Measurements from ENCODE around the gene IL3RA.
"Not testable (repeated sequence)": the region's sequence is repeated elsewhere in the genome, so short reads cannot be mapped to it uniquely, and the experiment has no call there.

Gene IL3RA

DNA sequence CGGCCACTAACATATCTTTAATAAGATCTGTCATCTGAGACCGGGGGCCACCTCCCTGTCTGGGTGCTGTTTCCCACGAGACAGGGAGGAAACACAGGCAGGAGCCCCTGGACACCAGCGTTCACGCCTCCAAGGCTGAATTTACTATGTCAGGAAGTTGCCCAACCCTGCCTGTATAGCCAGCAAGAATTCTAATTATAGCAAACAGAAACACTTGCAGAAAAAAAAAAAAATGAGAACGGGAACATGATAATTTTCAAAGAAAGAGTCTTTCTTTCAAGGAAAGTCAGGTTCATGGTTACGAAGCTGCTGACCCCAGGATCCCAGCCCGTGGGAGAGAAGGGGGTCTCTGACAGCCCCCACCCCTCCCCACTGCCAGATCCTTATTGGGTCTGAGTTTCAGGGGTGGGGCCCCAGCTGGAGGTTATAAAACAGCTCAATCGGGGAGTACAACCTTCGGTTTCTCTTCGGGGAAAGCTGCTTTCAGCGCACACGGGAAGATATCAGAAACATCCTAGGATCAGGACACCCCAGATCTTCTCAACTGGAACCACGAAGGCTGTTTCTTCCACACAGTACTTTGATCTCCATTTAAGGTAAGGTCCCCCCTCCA is at the start of gene IL3RA:
TSS of gene IL3RA (plus strand) at position 455 of the 613 bp plus-strand sequence. CDS start 4,981 bp downstream, outside the sequence.
- DNase-seq = peak; percentile 84

DNA sequence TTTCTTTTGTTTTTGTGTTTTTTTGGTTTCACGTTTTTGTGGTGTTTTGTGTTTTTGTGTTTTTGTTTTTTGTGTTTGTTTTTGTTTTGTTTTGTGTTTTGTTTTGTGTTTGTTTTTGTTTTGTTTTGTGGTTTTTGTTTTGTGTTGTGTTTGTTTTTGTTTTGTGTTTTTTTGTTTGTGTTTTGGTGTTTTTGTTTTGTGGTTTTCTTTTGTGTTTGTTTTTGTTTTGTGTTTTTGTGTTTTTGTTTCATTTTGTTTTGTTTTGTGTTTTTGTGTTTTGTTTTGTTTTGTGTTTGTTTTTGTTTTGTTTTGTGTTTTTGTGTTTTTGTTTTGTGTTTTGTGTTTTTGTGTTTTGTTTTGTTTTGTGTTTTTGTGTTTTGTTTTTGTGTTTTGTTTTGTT is 47.0 kb upstream of the IL3RA start:
- no peak for DNase-seq

DNA sequence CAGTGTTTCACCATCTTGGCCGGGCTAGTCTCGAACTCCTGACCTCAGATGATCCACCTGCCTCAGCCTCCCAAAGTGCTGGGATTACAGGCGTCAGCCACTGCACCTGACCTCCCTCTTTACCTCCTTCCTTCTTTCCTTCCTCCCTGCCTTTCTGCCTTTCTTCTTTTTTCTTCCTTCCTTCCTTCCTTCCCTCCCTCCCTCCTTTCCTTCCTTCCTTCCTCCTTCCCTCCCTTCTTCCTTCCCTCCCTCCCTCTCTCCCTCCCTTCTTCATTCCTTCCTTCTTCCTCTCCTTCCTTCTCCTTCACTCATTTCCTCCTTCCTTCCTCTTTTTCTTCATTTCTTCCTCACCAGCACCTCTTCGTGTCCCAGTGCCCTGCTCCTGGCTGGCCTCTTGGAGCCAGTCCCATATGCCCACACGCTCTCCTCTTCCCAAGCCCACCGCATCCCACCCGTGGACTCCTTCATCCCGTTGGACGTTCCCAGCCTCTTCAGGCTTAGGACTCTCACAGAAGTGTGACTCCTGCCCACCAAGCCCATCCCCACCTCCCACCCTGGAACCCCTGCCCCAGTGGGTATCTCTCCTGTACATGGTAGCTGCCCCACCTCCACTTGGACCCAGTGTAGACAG is 45.4 kb upstream of the IL3RA start:
- DNase-seq = no peak

DNA sequence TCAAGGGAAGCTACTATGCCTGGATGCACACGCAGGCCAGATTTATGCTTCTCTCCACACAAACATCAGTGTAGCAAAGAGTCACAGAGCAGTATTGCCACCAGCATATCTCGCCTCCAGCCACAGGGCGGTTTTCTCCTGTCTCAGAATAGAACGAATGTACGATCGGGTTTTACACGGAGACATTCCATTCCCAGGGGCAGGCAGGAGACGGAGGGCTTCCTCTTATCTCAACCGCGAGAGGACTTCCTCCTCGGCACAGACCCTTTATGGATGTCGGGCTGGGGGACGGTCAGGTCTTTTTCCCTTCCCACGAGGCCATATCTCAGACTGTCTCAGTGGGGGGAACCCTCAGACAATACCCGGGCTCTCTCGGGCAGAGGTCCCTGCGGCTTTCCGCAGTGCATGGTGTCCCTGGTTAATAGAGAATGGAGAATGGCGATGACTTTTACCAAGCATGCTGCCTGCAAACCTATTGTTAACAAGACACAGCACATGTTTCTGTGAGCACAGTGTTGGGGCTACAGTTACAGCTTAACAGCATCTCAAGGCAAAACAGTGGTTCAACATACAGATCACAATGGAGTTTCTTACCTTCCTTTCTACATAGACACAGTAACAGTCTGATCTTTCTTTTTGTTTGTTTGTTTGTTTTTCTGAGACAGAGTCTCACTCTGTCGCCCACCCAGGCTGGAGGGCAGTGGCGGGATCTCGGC is 43.9 kb upstream of the IL3RA start:
- no peak for DNase-seq

DNA sequence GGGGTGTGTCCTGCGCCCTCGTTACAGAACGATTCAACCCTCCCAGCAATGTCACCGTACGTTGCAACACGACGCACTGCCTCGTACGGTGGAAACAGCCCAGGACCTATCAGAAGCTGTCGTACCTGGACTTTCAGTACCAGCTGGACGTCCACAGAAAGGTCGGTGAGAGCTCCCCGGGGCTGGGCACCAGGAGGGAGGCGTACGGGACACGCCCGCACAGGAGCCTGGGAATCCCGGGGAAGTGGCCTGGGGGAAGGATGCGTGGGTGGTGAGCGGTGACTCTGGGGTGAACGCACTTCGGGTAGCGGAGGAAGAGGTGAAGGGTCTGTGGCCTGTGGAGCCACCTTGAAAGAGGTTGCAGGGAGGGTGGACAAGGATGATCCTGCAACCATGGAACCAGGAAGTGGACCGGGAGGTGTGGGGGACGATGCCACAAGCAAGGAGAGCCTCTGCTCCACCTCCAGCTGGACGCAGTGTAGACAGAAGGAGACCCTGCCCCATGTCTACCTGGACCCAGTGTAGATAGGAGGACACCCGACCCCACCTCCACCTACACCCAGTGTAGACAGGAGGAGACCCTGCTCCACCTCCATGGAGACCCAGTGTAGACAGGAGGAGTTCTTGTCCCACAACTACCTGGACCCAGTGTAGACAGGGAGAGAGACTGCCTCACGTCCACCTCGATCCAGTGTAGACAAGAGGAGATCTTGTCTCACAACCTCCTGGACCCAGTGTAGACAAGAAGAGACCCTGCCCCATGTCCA is 42.1 kb upstream of the IL3RA start:
- DNase-seq = no peak

DNA sequence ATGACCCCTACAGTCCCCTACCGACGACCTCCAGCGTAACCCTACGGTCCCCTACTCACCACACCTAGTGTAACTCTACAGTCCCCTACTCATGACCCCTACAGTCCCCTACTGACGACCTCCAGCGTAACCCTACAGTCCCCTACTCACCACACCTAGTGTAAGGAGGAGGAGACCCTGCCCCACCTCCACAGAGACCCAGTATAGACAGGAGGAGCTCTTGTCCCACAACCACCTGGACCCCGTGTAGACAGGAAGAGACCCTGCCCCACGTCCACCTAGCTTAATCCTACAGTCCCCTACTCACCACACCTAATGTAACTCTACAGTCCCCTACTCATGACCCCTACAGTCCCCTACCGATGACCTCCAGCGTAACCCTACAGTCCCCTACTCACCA is 41.0 kb upstream of the IL3RA start:
- no peak for DNase-seq

DNA sequence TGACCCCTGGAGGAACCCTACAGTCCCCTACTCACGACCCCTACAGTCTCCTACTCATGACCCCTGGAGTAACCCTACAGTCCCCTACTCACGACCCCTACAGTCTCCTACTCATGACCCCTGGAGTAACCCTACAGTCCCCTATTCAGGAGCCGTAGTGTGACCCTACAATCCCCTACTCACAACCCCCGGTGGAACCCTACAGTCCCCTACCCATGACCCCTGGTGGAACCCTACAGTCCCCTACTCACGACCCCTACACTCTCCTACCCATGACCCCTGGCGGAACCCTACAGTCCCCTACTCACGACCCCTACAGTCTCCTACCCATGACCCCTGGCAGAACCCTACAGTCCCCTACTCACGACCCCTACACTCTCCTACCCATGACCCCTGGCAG is 39.0 kb upstream of the IL3RA start:
- DNase-seq = not testable (repeated sequence)

DNA sequence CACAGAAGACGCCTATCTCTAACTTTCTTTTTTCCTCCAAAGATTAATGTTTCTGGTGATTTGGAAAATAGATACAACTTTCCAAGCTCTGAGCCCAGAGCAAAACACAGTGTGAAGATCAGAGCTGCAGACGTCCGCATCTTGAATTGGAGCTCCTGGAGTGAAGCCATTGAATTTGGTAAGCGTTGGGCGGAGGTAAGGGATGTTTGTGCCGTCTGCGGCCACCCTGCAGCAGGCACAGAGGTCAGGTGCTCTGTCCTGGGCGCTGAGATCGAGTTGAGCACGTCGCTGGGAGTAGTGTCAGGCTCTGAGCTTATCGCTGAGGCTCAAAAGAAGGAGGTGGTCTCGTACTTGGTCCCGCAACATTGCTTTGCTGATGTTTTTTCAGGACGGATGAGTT is 36.1 kb upstream of the IL3RA start:
- DNase-seq = no peak

DNA sequence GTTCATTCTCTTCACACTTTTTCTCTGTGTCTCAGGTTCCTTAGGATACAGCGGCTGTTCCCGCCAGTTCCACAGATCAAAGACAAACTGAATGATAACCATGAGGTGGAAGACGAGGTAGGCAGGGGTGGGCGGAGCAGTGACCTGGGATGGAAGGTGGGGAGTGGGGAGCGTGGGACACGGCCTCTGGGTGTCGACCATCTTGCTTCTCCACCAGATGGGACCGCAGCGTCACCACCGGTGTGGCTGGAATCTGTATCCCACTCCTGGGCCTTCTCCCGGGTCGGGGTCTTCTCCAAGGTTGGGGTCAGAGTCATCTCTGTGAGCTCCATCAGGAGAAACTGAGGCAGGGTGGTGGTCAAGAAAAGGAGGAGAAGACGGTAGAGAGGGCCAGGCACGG is 31.2 kb upstream of the IL3RA start:
- no peak for DNase-seq

DNA sequence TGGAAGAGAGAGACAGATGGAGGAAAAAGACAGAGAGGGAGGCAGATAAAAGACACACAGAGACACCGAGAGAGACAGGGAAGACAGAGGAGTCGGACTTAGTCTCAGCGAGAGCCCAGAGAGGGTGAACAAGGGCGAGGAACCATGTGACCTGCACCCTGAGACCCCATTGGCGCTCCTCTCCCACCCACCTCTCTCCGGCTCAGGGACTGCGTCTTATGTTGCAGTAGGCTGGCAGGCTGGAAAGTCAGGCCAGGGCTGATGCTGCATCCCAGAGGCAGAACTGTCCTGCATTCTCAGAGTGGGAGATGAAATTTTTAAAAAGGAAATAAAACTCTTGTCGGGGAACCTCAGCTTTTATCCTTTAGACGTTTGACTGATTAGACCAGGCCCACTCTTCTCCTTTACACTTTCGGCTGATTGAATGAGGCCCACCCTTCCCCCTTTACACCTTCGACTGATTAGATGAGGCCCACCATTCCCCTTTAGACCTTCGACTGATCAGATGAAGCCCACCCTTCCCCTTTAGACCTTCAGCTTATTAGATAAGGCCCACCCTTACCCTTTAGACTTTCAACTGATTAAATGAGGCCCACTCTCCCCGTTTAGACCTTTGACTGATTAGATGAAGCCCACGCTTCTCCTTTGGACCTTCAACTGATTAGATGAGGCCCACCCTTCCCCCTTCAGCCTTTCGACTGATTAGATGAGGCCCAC is 29.5 kb upstream of the IL3RA start:
- DNase-seq = no peak

DNA sequence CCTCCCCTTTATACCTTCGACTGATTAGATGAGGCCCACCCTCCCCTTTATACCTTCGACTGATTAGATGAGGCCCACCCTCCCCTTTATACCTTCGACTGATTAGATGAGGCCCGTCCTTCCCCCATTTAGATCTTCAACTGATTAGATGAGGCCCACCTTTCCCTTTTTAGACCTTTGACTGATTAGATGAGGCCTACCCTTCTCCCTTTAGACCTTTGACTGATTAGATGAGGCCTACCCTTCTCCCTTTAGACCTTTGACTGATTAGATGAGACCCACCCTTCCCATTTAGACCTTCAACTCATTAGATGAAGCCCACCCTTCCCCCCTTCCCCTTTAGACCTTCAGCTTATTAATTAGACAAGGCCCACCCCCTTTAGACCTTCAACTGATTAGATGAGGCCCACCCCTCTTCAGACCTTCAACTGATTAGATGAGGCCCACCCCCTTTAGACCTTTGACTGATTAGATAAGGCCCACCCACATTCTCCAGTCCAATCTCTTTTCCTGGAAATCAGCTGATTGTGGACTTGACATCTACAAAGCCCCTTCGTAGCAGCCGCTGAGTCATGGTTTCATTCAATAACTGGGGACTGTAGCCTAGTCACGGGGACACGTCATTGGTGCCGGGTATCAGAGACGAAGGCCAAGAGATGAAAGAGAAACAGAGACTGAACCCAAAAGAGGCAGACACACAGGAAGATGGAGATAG is 28.8 kb upstream of the IL3RA start:
- no peak for DNase-seq

DNA sequence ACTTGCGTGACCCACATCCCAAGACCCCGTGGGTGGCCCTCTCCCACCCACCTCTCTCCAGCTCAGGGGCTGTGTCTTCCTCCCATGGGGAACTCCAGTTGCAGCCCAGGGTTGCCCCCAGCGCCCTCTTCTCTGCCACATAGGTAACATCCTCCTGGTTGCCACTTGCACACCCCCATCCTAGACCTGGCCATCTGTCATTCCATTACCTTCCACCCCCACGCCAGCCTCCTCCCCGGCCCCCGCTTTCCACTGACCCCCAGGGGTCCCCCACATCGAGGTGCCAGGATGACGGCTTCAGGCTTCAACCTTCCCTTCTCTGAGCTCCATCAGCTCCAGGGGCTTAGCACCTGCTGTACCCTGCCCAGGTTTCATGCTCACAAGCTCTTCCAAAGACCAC is 28.1 kb upstream of the IL3RA start:
- DNase-seq = no peak

DNA sequence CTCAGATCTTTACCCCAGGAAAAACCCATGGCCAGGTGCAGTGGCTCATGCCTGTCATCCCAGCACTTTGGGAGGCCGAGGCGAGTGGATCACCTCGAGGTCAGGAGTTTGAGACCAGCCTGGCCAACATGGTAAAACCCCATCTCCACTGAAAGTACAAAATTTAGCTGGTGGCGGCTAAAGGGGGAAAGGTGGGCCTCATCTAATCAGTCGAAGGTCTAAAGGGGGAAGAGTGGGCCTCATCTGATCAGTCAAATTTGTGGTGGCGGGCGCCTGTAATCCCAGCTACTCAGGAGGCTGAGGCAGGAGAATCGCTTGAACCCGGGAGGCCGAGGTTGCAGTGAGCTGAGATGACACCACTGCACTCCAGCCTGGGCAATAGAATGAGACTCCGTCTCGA is 27.7 kb upstream of the IL3RA start:
- DNase-seq = not testable (repeated sequence)

DNA sequence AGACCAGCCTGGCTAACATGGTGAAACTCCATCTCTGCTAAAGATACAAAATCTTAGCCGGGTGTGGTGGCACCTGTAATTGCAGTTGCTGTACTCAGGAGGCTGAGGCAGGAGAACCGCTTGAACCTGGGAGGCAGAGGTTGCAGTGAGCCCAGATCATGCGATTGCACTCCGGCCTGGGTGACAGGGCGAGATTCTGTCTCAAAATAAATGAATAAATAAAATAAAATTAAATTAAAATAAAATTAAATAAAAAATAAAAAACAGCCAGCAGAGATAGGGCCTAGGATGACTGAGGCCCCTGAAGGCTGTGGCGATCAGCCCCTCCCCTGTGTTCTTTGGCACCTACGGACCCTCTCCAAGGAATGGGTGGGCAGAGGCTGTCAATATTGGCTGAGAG is 22.8 kb upstream of the IL3RA start:
- no peak for DNase-seq

DNA sequence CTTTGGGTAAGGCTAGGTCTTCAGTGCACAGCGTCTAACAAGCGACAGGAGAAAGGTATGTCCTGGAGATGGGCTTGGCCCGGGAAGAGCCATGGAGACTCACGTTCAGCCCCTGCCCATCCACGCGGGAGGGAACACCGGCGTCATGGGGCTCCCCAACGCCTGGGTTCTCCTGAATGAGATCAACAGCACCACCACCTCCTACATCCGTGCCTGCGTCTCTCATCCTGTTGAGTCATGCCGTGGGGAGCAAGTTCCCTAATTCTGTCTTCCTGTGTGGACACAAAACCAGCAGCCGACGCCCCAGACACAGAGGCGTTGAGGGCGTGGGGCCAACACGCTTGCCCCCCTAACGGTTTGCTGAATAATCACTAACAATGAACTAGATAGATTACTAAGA is 20.1 kb upstream of the IL3RA start:
- DNase-seq = peak; percentile 88

DNA sequence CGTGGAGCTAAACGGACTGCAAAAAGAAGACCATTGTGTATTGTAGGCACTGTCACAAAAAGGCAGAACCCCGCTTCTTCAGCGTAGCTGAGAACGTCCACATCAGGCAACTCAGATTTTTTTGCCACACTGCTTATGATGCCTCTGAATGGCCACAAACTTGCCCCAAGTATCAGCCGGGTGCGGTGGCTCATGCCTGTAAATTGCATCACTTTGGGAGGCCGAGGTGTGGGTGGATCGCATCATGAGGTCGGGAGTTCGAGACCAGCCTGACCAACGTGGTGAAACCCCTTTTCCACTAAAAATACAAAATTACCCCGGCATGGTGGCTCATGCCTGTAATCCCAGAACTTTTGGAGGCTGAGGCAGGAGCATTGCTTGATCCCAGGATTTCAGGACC is 14.9 kb upstream of the IL3RA start:
- DNase-seq = peak; percentile 16

DNA sequence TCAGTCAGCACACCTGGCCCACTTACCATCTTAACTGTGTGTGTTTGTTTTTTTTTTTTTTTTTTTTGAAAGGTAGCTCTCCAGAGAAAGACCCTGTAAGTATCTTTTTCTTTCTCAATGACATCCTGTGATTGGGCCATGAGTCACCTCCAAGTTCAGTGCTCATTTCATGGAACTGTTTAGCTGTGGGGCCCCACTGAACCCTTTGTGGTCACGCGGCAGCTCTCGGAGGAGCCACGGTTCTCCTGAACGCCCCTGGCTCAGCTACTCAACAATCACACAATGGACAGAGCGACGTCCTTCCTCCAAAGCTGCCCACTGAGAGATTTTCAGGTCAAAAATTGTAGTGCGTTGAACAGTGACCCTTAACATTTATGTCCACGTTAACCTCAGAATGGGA is 14.2 kb upstream of the IL3RA start:
- peak; percentile 58 for DNase-seq

DNA sequence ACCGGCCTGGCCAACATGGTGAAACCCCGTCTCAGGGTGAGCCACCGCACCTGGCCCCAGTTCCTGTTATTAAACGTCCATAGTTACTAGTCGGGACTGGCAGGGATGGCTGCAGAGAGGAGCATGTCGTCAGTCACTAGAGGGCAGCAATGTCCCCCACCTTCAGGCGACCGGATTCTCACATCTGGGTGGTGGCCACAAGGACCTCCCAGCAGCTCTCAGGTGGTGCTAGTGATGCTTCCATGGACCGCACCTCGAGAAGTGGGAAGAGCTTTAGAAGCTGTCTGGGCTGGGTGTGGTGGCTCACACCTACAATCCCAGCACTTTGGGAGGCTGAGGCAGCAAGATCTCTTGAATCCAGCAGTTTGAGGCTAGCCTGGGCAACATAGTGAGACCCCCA is 13.3 kb upstream of the IL3RA start:
- peak; percentile 71 for DNase-seq

DNA sequence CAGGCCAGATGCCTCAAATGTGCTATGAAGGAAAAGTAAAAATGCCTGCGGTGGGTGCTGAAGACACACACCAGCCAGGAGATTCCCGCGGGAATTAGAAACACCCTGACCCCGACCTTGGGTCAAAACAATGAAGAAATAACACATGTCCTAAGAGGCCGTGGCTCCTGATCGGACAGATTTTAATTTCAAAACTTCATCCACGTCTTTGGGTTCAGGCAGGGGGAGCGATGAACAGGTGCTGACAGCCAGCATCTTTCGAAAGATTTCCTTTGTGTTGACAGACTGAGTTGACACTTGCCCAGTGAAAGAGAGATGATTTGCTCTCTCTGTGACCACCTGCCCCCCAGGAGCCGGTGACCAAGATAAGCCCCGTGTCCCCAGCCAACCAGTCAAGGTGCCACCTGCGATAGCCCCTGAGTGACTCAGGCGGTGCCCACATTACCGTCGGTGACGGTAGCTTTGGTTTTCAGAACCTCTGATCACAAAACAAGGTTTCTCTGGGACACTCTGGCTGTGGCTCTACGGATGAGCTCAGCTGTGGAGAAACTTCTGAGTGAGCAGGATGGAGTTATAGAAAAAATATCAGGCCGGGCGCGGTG is 11.0 kb upstream of the IL3RA start:
- peak; percentile 38 for DNase-seq

DNA sequence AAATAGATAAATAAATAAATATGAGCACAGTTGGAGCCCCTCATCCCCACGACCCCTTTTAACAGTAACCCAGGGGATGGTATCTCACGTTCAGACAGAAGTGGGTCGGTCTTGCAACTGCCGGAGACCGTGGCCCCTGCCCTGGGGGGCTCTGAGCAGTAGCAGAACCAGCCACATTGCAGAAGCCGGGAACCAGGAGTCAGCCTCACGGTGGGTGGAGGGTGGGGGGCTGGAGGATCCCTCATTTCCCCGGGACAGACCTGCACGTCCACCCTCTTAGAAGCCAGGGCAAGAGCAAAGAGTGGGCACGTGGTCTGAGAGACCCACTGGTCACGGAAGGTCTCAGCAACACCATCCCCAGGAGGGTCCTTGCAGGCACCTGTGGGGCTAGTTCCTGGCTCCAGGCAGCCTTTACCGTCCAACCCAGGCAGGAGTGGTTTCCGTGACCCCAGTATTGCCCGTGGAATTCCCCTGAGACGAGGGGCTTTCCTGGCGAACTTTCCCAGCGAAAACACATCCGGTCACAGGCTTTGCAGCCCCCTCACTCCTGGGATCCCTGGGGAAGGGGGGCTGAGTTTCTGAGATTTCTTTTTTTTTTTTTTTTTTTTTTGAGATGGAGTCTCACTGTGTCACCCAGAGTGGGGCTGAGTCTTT is 8.8 kb upstream of the IL3RA start:
- DNase-seq = peak; percentile 15

DNA sequence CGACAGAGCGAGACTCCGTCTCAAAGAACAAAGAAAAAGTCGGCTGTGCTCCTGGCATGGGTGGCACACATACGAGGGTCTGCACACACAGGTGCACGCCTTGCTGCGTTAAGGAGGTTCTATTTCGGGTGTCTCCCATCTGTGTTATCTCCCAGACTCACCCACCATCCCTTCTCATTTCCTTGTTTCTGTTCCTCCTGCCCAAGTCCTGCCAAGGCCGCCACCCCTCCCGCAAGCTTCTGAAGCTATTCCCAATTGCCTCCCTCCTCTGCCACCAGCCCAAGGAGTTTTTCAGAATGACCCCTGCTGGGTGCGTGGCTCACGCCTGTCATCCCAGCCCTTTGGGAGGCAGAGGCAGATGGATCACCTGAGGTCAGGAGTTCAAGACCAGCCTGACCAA is 6.0 kb upstream of the IL3RA start:
- peak; percentile 16 for DNase-seq
